Measurements from ENCODE around the gene CXCR1.

- TF ChIP-seq POLR2A (IDR thresholded peaks at IDR 0.05) (no peak), CTCF (IDR thresholded peaks at IDR 0.05) (no peak)
Observed at GRCh38 chr2:218149848-218150440, 16.8 kb downstream of the CXCR1 start.

All from adrenal gland (tissue), 5 donors.